AG10803 (cell line): ENCODE data around the gene UGT8.

Experiments used
- DNase-seq: peaks from one replicate; pipeline ENCODE4 v3.0.0; 2010; ENCODE audit warnings: low read depth
- H3K4me3 ChIP-seq: 2 replicates; pipeline ENCODE4 v1.5.1; 2011; ENCODE audit warnings: mild to moderate bottlenecking, low read length, control low read depth
- CTCF ChIP-seq: conservative IDR thresholded peaks from 2 replicates; pipeline ENCODE4 v1.5.1; 2011; ENCODE audit warnings: mild to moderate bottlenecking, low read length, control low read depth, inconsistent platforms

UGT8 gene

DNA sequence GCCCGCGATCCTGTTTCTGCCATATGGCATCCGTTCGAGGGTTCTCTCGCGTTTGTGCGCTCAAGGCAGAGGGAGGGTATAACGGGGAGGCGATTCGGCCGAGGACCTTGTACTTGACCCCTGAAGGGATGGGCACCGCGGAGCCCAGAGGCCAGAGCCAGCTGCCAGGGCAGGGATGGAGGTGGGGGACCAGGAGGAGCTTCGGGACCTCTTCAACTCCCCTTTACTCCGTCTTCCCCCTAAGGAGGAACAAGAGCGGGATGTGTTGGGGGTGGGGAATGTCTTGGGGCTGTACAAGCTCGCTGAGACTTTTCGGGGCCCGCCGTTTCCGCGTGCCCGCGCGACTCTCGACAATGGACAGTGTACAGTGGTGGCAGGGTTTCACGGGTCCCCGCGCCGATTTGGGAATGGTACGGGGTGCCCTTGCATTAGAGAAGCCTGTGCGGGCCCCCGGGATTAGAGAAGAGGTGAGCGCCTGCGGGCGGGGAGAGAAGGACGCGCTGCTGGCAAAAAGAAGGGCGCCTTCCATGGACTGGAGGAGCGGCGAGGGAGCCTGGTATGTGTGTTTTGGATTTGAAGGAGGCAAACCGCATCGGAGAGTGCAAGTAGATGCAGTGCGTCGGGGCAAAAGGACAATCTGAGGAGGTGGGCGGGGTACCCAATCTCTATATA, 760 bp downstream of the UGT8 start:
- no peak for TF ChIP-seq CTCF
- peak overlapping the region; percentile 23 for H3K4me3 ChIP-seq

GRCh38 chr4:114599903-114600552, 1.4 kb downstream of the UGT8 start:
- TF ChIP-seq CTCF, result no peak
- no peak for DNase-seq
- H3K4me3 ChIP-seq, result no peak overlapping the region

More for the DNA sequence above, 760 bp downstream of the UGT8 start:
- no peak for DNase-seq

GRCh38 chr4:114600672-114601071, 2.1 kb downstream of the UGT8 start:
- no peak for TF ChIP-seq CTCF
- DNase-seq, result no peak
- H3K4me3 ChIP-seq, result no peak overlapping the region

- no peak for TF ChIP-seq CTCF
- DNase-seq, result no peak
- no peak overlapping the region for H3K4me3 ChIP-seq
These were observed 2.9 kb downstream of the UGT8 start for GRCh38 chr4:114601304-114602052.

DNA sequence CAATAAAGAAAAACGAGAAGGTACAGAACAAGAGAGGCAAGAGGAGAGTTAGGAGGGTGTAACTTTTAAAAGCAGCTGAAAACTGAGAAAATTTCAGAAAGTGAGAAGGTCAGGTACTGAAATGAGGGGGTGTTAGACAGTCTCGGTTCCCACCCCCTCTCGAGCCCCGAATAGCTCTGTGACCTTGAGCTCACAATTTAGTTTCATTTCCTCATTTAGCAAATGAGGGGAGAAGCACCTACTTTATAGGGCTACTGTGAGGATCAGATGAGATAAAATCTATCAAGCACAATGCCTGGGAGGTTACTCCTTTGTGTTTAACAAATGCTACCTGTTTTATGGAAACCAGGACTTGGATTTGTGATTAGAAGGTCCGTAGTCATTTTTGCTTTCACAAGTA, 4.9 kb downstream of the UGT8 start:
- no peak overlapping the region for H3K4me3 ChIP-seq
- no peak for DNase-seq
- no peak for TF ChIP-seq CTCF

DNA sequence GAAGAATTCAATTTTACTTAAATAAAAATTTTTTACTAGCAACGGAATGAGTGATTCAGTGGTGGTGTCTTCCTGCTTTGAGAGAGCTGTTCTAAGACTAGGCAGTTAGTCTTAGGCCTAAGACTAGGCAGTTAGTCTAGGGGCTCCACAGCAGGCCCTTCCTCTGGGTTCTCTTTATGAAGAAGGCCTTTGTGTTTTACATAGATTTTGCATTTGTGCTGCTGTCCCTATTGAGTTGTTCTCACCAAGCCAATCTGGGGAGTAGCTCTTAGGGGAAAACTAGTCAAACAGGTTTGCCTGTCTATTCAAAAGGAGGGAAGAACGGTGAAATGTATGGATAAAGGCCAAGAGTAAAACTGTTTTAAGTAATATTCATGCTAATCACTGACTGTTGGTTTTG, 7.6 kb downstream of the UGT8 start:
- H3K4me3 ChIP-seq, result no peak overlapping the region
- no peak for DNase-seq
- no peak for TF ChIP-seq CTCF
